SK-N-MC (cell line): Measurements from ENCODE around the gene LCP2.

Experiments used
- EZH2 ChIP-seq: fragments of 200-600 bp; sonication (generic); IDR thresholded peaks from one replicate; pipeline ENCODE4 v1.6.1; 2017; ENCODE audit warnings: antibody characterized with exemption
- FOXP2 ChIP-seq: optimal IDR thresholded peaks from 2 replicates; pipeline ENCODE3; 2011; ENCODE audit warnings: mild to moderate bottlenecking, moderate library complexity; ENCODE audit not compliant: insufficient read depth; ENCODE audit errors: extremely low read length, control extremely low read depth
- POLR2AphosphoS5 ChIP-seq: IDR thresholded peaks from 2 replicates; pipeline ENCODE4 v1.6.1; 2012; ENCODE audit warnings: mild to moderate bottlenecking, low read depth, low read length, borderline replicate concordance

- no peak for TF ChIP-seq POLR2AphosphoS5
- no peak for TF ChIP-seq EZH2
- no peak for TF ChIP-seq FOXP2
Measured at GRCh38 chr5:170296036-170296934, 1.3 kb downstream of the LCP2 start.
